H1 (cell line): ENCODE measurements around the gene KCNA5. TPM values are rescaled to one million over a fixed set of nuclear protein-coding genes. Genes with fewer than 3 reads are reported as not detected.
A peak's percentile ranks its signal among the peaks of the same experiment; 100 is the strongest.

ENCODE experiments used
- CTCF ChIA-PET: fragments of 300-600 bp; sonication (Branson Sonifier 250); formaldehyde crosslinking; loops from one replicate; lab custom pipeline; 2021; ENCODE audit not compliant: partially characterized antibody; lab: Charles Lee
- POLR2A ChIA-PET: fragments of 300-600 bp; sonication (Branson Sonifier 250); formaldehyde crosslinking; loops from one replicate; lab custom pipeline; 2021; ENCODE audit warnings: inconsistent platforms; ENCODE audit not compliant: partially characterized antibody; lab: Charles Lee
- DNase-seq, 2 experiments: peaks; one replicate each; pipeline versions ENCODE4 v3.0.0 to v3.0.0-alpha.2; 2010 to 2022; ENCODE audit warnings: low spot score in 2 of 2, low read depth in 1 of 2, mixed read lengths in 1 of 2
- FAIRE-seq: peaks from 2 replicates; lab custom pipeline; 2011; peaks lifted over from hg19 to GRCh38; lab: Jason Lieb, UNC
- H2AFZ ChIP-seq: 2 replicates; pipeline ENCODE4 v1.8.1; 2012; ENCODE audit warnings: low read length, inconsistent platforms
- H2AK5ac ChIP-seq: 2 replicates; pipeline ENCODE4 v1.6.1; 2013; ENCODE audit warnings: low read depth, low read length
- H2BK120ac ChIP-seq: replicated peaks from 2 replicates; pipeline ENCODE3; 2013; ENCODE audit warnings: low read depth, low read length, inconsistent platforms
- H2BK12ac ChIP-seq: 2 replicates; pipeline ENCODE4 v1.6.1; 2013; ENCODE audit warnings: low read depth, low read length
- H2BK15ac ChIP-seq: 2 replicates; pipeline ENCODE4 v1.6.1; 2013; ENCODE audit warnings: low read length
- H2BK20ac ChIP-seq: 2 replicates; pipeline ENCODE4 v1.6.1; 2013; ENCODE audit warnings: low read length
- H2BK5ac ChIP-seq: 2 replicates; pipeline ENCODE4 v1.6.1; 2013; ENCODE audit warnings: low read depth, low read length
- H3K14ac ChIP-seq: 2 replicates; pipeline ENCODE4 v1.6.1; 2013; ENCODE audit warnings: inconsistent platforms; ENCODE audit not compliant: insufficient read length
- H3K18ac ChIP-seq: 2 replicates; pipeline ENCODE4 v1.6.1; 2013; ENCODE audit warnings: low read length; ENCODE audit errors: extremely low read depth
- H3K23ac ChIP-seq: 2 replicates; pipeline ENCODE4 v1.6.1; 2013; ENCODE audit warnings: inconsistent platforms; ENCODE audit not compliant: insufficient read length
- H3K23me2 ChIP-seq: 2 replicates; pipeline ENCODE4 v1.6.1; 2013; ENCODE audit warnings: low read depth, low read length
- H3K27ac ChIP-seq: 2 replicates; pipeline ENCODE4 v1.6.1; 2011; ENCODE audit warnings: low read depth, low read length, inconsistent platforms
- H3K27me3 ChIP-seq, 4 experiments: replicated peaks in 1 of 4; 1 replicate in 1 of 4; 2 replicates in 3 of 4; pipeline versions ENCODE4 v1.6.1 to v1.8.1; 2011 to 2013; ENCODE audit warnings: low read length in 3 of 4, mild to moderate bottlenecking in 3 of 4, inconsistent platforms in 2 of 4, mixed read lengths in 2 of 4, moderate library complexity in 1 of 4; ENCODE audit not compliant: control insufficient read depth in 3 of 4, insufficient read depth in 3 of 4; ENCODE audit errors: extremely low read depth in 1 of 4
- H3K36me3 ChIP-seq, 4 experiments: 2 replicates each; pipeline versions ENCODE4 v1.6.1 to v1.8.1; 2011 to 2013; ENCODE audit warnings: mild to moderate bottlenecking in 4 of 4, low read length in 3 of 4, moderate library complexity in 2 of 4, control low read depth in 1 of 4, inconsistent platforms in 1 of 4; ENCODE audit not compliant: insufficient read depth in 4 of 4, control insufficient read depth in 2 of 4
- H3K4ac ChIP-seq: replicated peaks from 2 replicates; pipeline ENCODE3; 2013; ENCODE audit warnings: low read length, low read depth, mixed read lengths, inconsistent platforms; ENCODE audit not compliant: insufficient read length
- H3K4me1 ChIP-seq, 4 experiments: replicated peaks in 1 of 4; 1 replicate in 1 of 4; 2 replicates in 3 of 4; pipeline versions ENCODE4 v1.6.1 to v1.8.1; 2011 to 2013; ENCODE audit warnings: low read length in 3 of 4, inconsistent platforms in 2 of 4, mixed read lengths in 1 of 4; ENCODE audit not compliant: insufficient read depth in 4 of 4, control insufficient read depth in 3 of 4
- H3K4me2 ChIP-seq, 2 experiments: 2 replicates each; pipeline versions ENCODE4 v1.6.1 to v1.8.1; 2011 to 2013; ENCODE audit warnings: low read depth in 2 of 2, low read length in 2 of 2, control low read depth in 1 of 2, inconsistent platforms in 1 of 2, mild to moderate bottlenecking in 1 of 2; ENCODE audit not compliant: insufficient read depth in 1 of 2
- H3K4me3 ChIP-seq, 4 experiments: fragments of 200-600, 300-600 bp in 1 of 4; sonication (generic), shearing (Covaris generic), sonication (Bioruptor Twin) in 1 of 4; 2 replicates each; pipeline versions ENCODE4 v1.5.1 to v1.8.1; 2011 to 2016; ENCODE audit warnings: low read length in 4 of 4, low read depth in 3 of 4, control low read depth in 2 of 4, inconsistent platforms in 2 of 4, mild to moderate bottlenecking in 2 of 4, mixed read lengths in 1 of 4, moderate library complexity in 1 of 4; ENCODE audit not compliant: insufficient read depth in 2 of 4; ENCODE audit errors: extremely low read depth in 1 of 4
- H3K56ac ChIP-seq: replicated peaks from 2 replicates; pipeline ENCODE3; 2013; ENCODE audit warnings: low read depth, mild to moderate bottlenecking, mixed read lengths, low read length, inconsistent platforms; ENCODE audit not compliant: insufficient read length
- H3K79me1 ChIP-seq: 2 replicates; pipeline ENCODE4 v1.6.1; 2013; ENCODE audit warnings: low read depth, low read length, control low read depth
- H3K79me2 ChIP-seq, 2 experiments: 2 replicates each; pipeline versions ENCODE4 v1.6.1 to v1.8.1; 2012 to 2013; ENCODE audit warnings: low read length in 2 of 2, mild to moderate bottlenecking in 2 of 2, inconsistent platforms in 1 of 2; ENCODE audit not compliant: insufficient read depth in 2 of 2, control insufficient read depth in 1 of 2
- H3K9ac ChIP-seq, 4 experiments: replicated peaks in 1 of 4; 1 replicate in 1 of 4; 2 replicates in 3 of 4; pipeline versions ENCODE4 v1.6.1 to v1.8.1; 2011 to 2013; ENCODE audit warnings: low read depth in 3 of 4, low read length in 3 of 4, control low read depth in 2 of 4, mild to moderate bottlenecking in 2 of 4, moderate library complexity in 2 of 4, inconsistent platforms in 1 of 4; ENCODE audit errors: extremely low read depth in 1 of 4
- H3K9me3 ChIP-seq, 2 experiments: 2 replicates each; pipeline versions ENCODE4 v1.6.1 to v1.8.1; 2012 to 2013; ENCODE audit warnings: mild to moderate bottlenecking in 2 of 2, moderate library complexity in 2 of 2, control low read depth in 1 of 2, inconsistent platforms in 1 of 2, low read depth in 1 of 2, low read length in 1 of 2, mixed read lengths in 1 of 2; ENCODE audit not compliant: insufficient read depth in 2 of 2
- H4K20me1 ChIP-seq, 2 experiments: replicated peaks in 1 of 2; 2 replicates each; pipeline versions ENCODE3 to v1.8.1; 2011 to 2013; ENCODE audit warnings: inconsistent platforms in 2 of 2, low read length in 2 of 2, mild to moderate bottlenecking in 1 of 2; ENCODE audit not compliant: insufficient read depth in 2 of 2, control insufficient read depth in 1 of 2
- H4K5ac ChIP-seq: 2 replicates; pipeline ENCODE4 v1.6.1; 2013; ENCODE audit warnings: low read length, low read depth, mixed read lengths, inconsistent platforms; ENCODE audit not compliant: insufficient read length
- H4K8ac ChIP-seq: 2 replicates; pipeline ENCODE4 v1.8.0; 2013; ENCODE audit warnings: mild to moderate bottlenecking, moderate library complexity, low read length, inconsistent platforms; ENCODE audit not compliant: insufficient read depth; ENCODE audit errors: extremely low read depth
- H4K91ac ChIP-seq: replicated peaks from 2 replicates; pipeline ENCODE3; 2013; ENCODE audit warnings: low read length, mixed read lengths, inconsistent platforms; ENCODE audit not compliant: insufficient read length
- CEBPB ChIP-seq: IDR thresholded peaks from 2 replicates; pipeline ENCODE4 v1.6.1; 2012; ENCODE audit warnings: low read depth, low read length
- CTCF ChIP-seq, 3 experiments: IDR thresholded peaks; 1 replicate in 2 of 3; 2 replicates in 1 of 3; pipeline versions ENCODE4 v1.5.1 to v1.6.1; 2011; ENCODE audit warnings: low read length in 3 of 3, mild to moderate bottlenecking in 3 of 3, inconsistent platforms in 2 of 3, low read depth in 1 of 3, moderate library complexity in 1 of 3; ENCODE audit not compliant: insufficient read depth in 1 of 3; ENCODE audit errors: control extremely low read depth in 1 of 3
- KDM1A ChIP-seq: fragments of 200-600, 300-600 bp; sonication (generic); IDR thresholded peaks from 2 replicates; pipeline ENCODE4 v1.7.1; 2016; ENCODE audit warnings: mild to moderate bottlenecking, low read length, borderline replicate concordance
- RAD21 ChIP-seq, 2 experiments: IDR thresholded peaks in 1 of 2; conservative IDR thresholded peaks in 1 of 2; 2 replicates each; pipeline ENCODE4 v1.6.1; 2011; ENCODE audit warnings: low read depth in 2 of 2, low read length in 2 of 2, improper control_type of control experiment in 1 of 2, inconsistent platforms in 1 of 2, mild to moderate bottlenecking in 1 of 2, moderate library complexity in 1 of 2
- WGBS, 2 experiments: shearing (Covaris generic) in 1 of 2; methylation state at CpG; one replicate each; pipeline versions ENCODE4 v1.1.6 to v1.1.7; 2013 to 2015; ENCODE audit warnings: low lambda C conversion rate in 2 of 2, mixed read lengths in 2 of 2, inconsistent platforms in 1 of 2, low coverage in 1 of 2, missing lambda C conversion rate in 1 of 2; ENCODE audit not compliant: insufficient replicate concordance in 2 of 2, insufficient coverage in 1 of 2, insufficient read length in 1 of 2; ENCODE audit errors: extremely low coverage in 1 of 2, missing lambda C conversion rate in 1 of 2; 5-methylcytosine and 5-hydroxymethylcytosine counted together
- polyA plus RNA-seq, 7 experiments: library from polyadenylated mRNA; depleted of rRNA in 3 of 7; stranded (reverse) in 5 of 7; unstranded in 2 of 7; fragments of >200 nt in 5 of 7; fragments of 200-250 nt in 2 of 7; gene quantifications; 1 replicate in 5 of 7; 2 replicates in 1 of 7; 4 replicates in 1 of 7; pipeline versions ENCODE4 v1.2.1 to v1.2.3, GENCODE V29; 2011 to 2013; ENCODE audit warnings: missing spikeins in 2 of 7, mixed read lengths in 2 of 7
- total RNA-seq: library from RNA; stranded (reverse); fragmentation: NEBNext Ultra II Directional; extraction: Animal tissue kit (Norgen Biotek cat#: 25700); gene quantifications from 2 replicates; pipeline ENCODE4 v1.2.1, GENCODE V29; 2021

KCNA5 gene
- total and polyA plus RNA-seq, 2 of the 8 experiments (the other 6 are each of a cell fraction or from before 2014, with no cell fraction given), result 0.20 to 0.29 TPM

GRCh38 chr12:5083955-5084849 lies 40.5 kb downstream of the KCNA5 start:
- Histone ChIP-seq H3K79me1 (no peaks in the 10 kb centered on the region), H3K4me1 (peaks cover 0 to 5% (median 0%) of the 10 kb centered on the region in 4 experiments; a peak in 1 of 7 replicates), H3K23ac (no peak overlapping the region), H3K36me3 (no peaks in the 10 kb centered on the region), H3K79me2 (no peaks in the 10 kb centered on the region), H4K91ac (no peak overlapping the region), H3K27ac (no peak overlapping the region), H2AFZ (no peak overlapping the region), H3K4me3 (no peak overlapping the region), H3K23me2 (no peaks in the 10 kb centered on the region), H4K8ac (no peak overlapping the region), H4K20me1 (no peaks in the 10 kb centered on the region), H3K9ac (no peak overlapping the region), H3K4me2 (no peak overlapping the region), H2BK120ac (no peak overlapping the region), H2BK12ac (no peak overlapping the region), H2BK15ac (no peak overlapping the region), H3K9me3 (no peaks in the 10 kb centered on the region), H2BK20ac (no peak overlapping the region), H3K18ac (no peak overlapping the region), H3K4ac (no peak overlapping the region), H4K5ac (no peak overlapping the region), H3K14ac (no peak overlapping the region), H2BK5ac (no peak overlapping the region), H3K27me3 (no peaks in the 10 kb centered on the region), H2AK5ac (no peak overlapping the region), H3K56ac (no peak overlapping the region)
- WGBS, 2 experiments, result 69% methylated on average over 11 of the region's 11 CpGs; no CpG with 5 or more reads in 1 of the 2 experiments
- POLR2A ChIA-PET, result no interaction called here
- CTCF ChIA-PET, result interaction anchor here (0.7 to 11.1 kb wide), 36 partner anchors 10 to 707 kb away, joined by 3 to 167 read pairs (median 4); no protein-coding TSS in a partner anchor
- FAIRE-seq (peak; percentile 97), DNase-seq (peak in 1 of 2 experiments; percentile 65)
- no peak for TF ChIP-seq KDM1A
- no peak for TF ChIP-seq CEBPB
- TF ChIP-seq RAD21 (IDR thresholded peaks at IDR 0.05 in 1 of 2, conservative IDR thresholded peaks at IDR 0.05 in 1 of 2; ENCODE audit: low read depth in 2 of 2, low read length in 2 of 2), result peak; percentile 85 to 88
- peak in 2 of 3 experiments; percentile 66 to 71; a peak in 3 of 4 replicates for TF ChIP-seq CTCF (IDR thresholded peaks at IDR 0.05; ENCODE audit: control extremely low read depth in 1 of 3, insufficient read depth in 1 of 3, low read depth in 1 of 3, low read length in 3 of 3)
